Mesenchymal stem cell (in vitro differentiated cells and primary cell): Measurements from ENCODE around the gene PASD1.

Source experiments
- DNase-seq: peaks from one replicate; pipeline ENCODE4 v3.0.0-alpha.2; 2013
- H2AFZ ChIP-seq: one replicate; pipeline ENCODE4 v1.6.1; 2013; ENCODE audit warnings: low read depth, mild to moderate bottlenecking, control low read depth, inconsistent platforms, low read length, moderate library complexity
- H2AK5ac ChIP-seq: 2 replicates; pipeline ENCODE4 v1.6.1; 2013; ENCODE audit warnings: low read length, moderate library complexity, mild to moderate bottlenecking, inconsistent platforms; ENCODE audit not compliant: severe bottlenecking
- H2BK120ac ChIP-seq: one replicate; pipeline ENCODE4 v1.6.1; 2013; ENCODE audit warnings: low read depth, mild to moderate bottlenecking, inconsistent platforms, low read length, moderate library complexity
- H2BK12ac ChIP-seq, 2 experiments: one replicate each; pipeline ENCODE4 v1.6.1; 2013; ENCODE audit warnings: inconsistent platforms in 2 of 2, low read length in 2 of 2, mild to moderate bottlenecking in 2 of 2, moderate library complexity in 2 of 2, control low read depth in 1 of 2
- H2BK15ac ChIP-seq: one replicate; pipeline ENCODE4 v1.6.1; 2013; ENCODE audit warnings: mild to moderate bottlenecking, low read depth, inconsistent platforms; ENCODE audit not compliant: poor library complexity, severe bottlenecking
- H2BK5ac ChIP-seq: 2 replicates; pipeline ENCODE4 v1.6.1; 2013; ENCODE audit warnings: low read depth, mild to moderate bottlenecking, low read length, control low read depth, inconsistent platforms; ENCODE audit not compliant: poor library complexity, severe bottlenecking
- H3K14ac ChIP-seq, 2 experiments: one replicate each; pipeline ENCODE4 v1.6.1; 2013; ENCODE audit warnings: inconsistent platforms in 2 of 2, low read length in 2 of 2, control low read depth in 1 of 2, mild to moderate bottlenecking in 1 of 2, moderate library complexity in 1 of 2
- H3K18ac ChIP-seq, 2 experiments: one replicate each; pipeline ENCODE4 v1.6.1; 2013; ENCODE audit warnings: inconsistent platforms in 2 of 2, low read length in 2 of 2, control low read depth in 1 of 2, low read depth in 1 of 2, mild to moderate bottlenecking in 1 of 2
- H3K23ac ChIP-seq, 2 experiments: one replicate each; pipeline ENCODE4 v1.6.1; 2013; ENCODE audit warnings: inconsistent platforms in 2 of 2, low read length in 2 of 2, mild to moderate bottlenecking in 2 of 2, moderate library complexity in 2 of 2, control low read depth in 1 of 2
- H3K27ac ChIP-seq: 2 replicates; pipeline ENCODE4 v1.5.1; 2013; ENCODE audit warnings: mild to moderate bottlenecking, moderate library complexity, low read length, control low read depth, inconsistent platforms; ENCODE audit not compliant: poor library complexity, severe bottlenecking
- H3K27me3 ChIP-seq, 2 experiments: 2 replicates each; pipeline versions ENCODE4 v1.6.1 to v1.7.0; 2013; ENCODE audit warnings: low read length in 2 of 2, mild to moderate bottlenecking in 2 of 2, moderate library complexity in 2 of 2, control low read depth in 1 of 2, inconsistent platforms in 1 of 2; ENCODE audit not compliant: control insufficient read depth in 1 of 2, insufficient read depth in 1 of 2
- H3K36me3 ChIP-seq, 2 experiments: 2 replicates each; pipeline versions ENCODE4 v1.6.1 to v1.7.0; 2013; ENCODE audit warnings: low read length in 2 of 2, control low read depth in 1 of 2, inconsistent platforms in 1 of 2, low read depth in 1 of 2, mild to moderate bottlenecking in 1 of 2; ENCODE audit not compliant: insufficient read depth in 2 of 2, control insufficient read depth in 1 of 2
- H3K4ac ChIP-seq, 2 experiments: one replicate each; pipeline ENCODE4 v1.6.1; 2013; ENCODE audit warnings: inconsistent platforms in 2 of 2, low read length in 2 of 2, mild to moderate bottlenecking in 2 of 2, moderate library complexity in 2 of 2, control low read depth in 1 of 2, low read depth in 1 of 2
- H3K4me1 ChIP-seq: 2 replicates; pipeline ENCODE4 v1.6.1; 2013; ENCODE audit warnings: low read depth, low read length, control low read depth; ENCODE audit not compliant: control insufficient read depth, insufficient read depth
- H3K4me2 ChIP-seq: 2 replicates; pipeline ENCODE4 v1.6.1; 2013; ENCODE audit warnings: low read length, mild to moderate bottlenecking, inconsistent platforms; ENCODE audit not compliant: poor library complexity, severe bottlenecking
- H3K4me3 ChIP-seq, 2 experiments: 2 replicates each; pipeline versions ENCODE4 v1.5.1 to v1.7.0; 2013; ENCODE audit warnings: low read length in 2 of 2, mild to moderate bottlenecking in 2 of 2, control low read depth in 1 of 2, low read depth in 1 of 2; ENCODE audit not compliant: insufficient read depth in 1 of 2
- H3K79me1 ChIP-seq: replicated peaks from 2 replicates; pipeline ENCODE4 v1.6.1; 2013; ENCODE audit warnings: mild to moderate bottlenecking, control low read depth, low read length, inconsistent platforms; ENCODE audit not compliant: poor library complexity, severe bottlenecking
- H3K9ac ChIP-seq: 2 replicates; pipeline ENCODE4 v1.7.0; 2013; ENCODE audit warnings: mild to moderate bottlenecking, low read length, moderate library complexity
- H3K9me3 ChIP-seq: 2 replicates; pipeline ENCODE4 v1.7.0; 2013; ENCODE audit warnings: mild to moderate bottlenecking, low read length; ENCODE audit not compliant: control insufficient read depth
- H4K8ac ChIP-seq: one replicate; pipeline ENCODE4 v1.6.1; 2013; ENCODE audit warnings: inconsistent platforms, mild to moderate bottlenecking, low read length, moderate library complexity
- H4K91ac ChIP-seq: one replicate; pipeline ENCODE4 v1.6.1; 2013; ENCODE audit warnings: mild to moderate bottlenecking, low read length, inconsistent platforms
- WGBS: methylation state at CpG from one replicate; pipeline ENCODE4 v1.1.7; 2013; ENCODE audit warnings: mixed read lengths; 5-methylcytosine and 5-hydroxymethylcytosine counted together

Gene PASD1

GRCh38 chrX:151604931-151605330 is 41.5 kb downstream of the PASD1 start:
- no peak overlapping the region for H2AK5ac ChIP-seq
- no CpG with 5 or more reads among the region's 1 CpG for WGBS
- no peak overlapping the region for H2BK12ac ChIP-seq
- no peak overlapping the region for H3K18ac ChIP-seq
- H3K27me3 ChIP-seq, result peaks cover 0 to 17% of the 10 kb centered on the region in 2 experiments
- no peak overlapping the region for H2BK5ac ChIP-seq
- no peak overlapping the region for H3K23ac ChIP-seq
- no peaks in the 10 kb centered on the region for H3K79me1 ChIP-seq
- H3K14ac ChIP-seq, result no peak overlapping the region
- H3K9ac ChIP-seq, result no peak overlapping the region
- no peak overlapping the region for H3K27ac ChIP-seq
- H2AFZ ChIP-seq, result no peak overlapping the region
- H4K8ac ChIP-seq, result no peak overlapping the region
- H3K4ac ChIP-seq, result no peak overlapping the region
- H2BK15ac ChIP-seq, result no peak overlapping the region
- no peak overlapping the region for H3K4me2 ChIP-seq
- H4K91ac ChIP-seq, result no peak overlapping the region
- no peaks in the 10 kb centered on the region for H3K4me1 ChIP-seq
- H3K36me3 ChIP-seq, result no peaks in the 10 kb centered on the region
- H3K4me3 ChIP-seq, result no peak overlapping the region
- no peak for DNase-seq
- no peaks in the 10 kb centered on the region for H3K9me3 ChIP-seq
- H2BK120ac ChIP-seq, result no peak overlapping the region

DNA sequence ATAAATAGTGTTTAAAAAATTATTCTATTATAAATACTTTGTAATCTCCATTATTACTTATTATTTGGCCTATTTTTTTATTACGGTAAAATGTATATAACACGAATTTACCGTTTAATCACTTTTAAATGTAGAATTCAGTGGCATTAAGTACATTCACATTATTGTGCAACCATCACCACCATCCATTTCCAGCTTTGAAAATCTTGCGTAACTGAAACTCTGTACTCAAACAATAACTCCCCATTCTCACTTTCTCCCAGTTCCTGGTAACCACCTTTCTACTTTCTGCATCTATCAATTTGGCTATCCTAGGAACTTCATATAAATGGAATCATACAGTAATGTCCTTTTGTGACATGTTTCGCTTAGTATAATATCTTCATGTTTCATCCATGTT is 45.7 kb downstream of the PASD1 start:
- no peak overlapping the region for H3K4me3 ChIP-seq

DNA sequence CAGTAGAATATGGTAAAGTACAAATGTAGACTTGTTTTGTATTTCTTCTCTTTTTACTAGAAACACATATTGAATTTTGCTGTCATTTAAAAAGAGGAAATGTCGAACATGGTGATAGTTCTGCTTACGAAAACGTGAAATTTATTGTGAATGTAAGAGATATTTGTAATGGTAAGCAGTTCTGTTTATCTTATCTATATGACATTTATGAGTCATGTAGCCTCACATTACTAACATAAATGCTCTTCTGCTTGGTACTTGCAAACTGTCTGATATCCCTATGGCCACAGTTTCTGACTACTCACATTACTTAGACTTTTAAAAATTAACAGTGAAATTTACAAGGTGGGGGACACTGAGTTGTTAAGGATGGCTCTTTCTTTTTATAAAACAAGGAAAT is 57.9 kb downstream of the PASD1 start:
- Histone ChIP-seq H2BK5ac (no peak overlapping the region), H2AFZ (no peak overlapping the region), H3K4me1 (no peaks in the 10 kb centered on the region), H3K36me3 (no peaks in the 10 kb centered on the region), H2BK12ac (no peak overlapping the region), H2AK5ac (no peak overlapping the region), H4K8ac (no peak overlapping the region), H3K18ac (no peak overlapping the region), H3K14ac (no peak overlapping the region), H2BK15ac (no peak overlapping the region), H3K23ac (no peak overlapping the region), H3K9me3 (no peaks in the 10 kb centered on the region), H3K4me3 (no peak overlapping the region), H3K27ac (no peak overlapping the region), H3K27me3 (peaks cover 0 to 34% of the 10 kb centered on the region in 2 experiments), H4K91ac (no peak overlapping the region), H3K79me1 (no peaks in the 10 kb centered on the region), H3K4me2 (no peak overlapping the region), H3K4ac (no peak overlapping the region), H2BK120ac (no peak overlapping the region), H3K9ac (no peak overlapping the region)
- no CpG with 5 or more reads among the region's 3 CpGs for WGBS
- no peak for DNase-seq

More for the DNA sequence above, 45.7 kb downstream of the PASD1 start:
- no peak for DNase-seq
- WGBS, result 93% methylated on average over 4 of the region's 5 CpGs
- Histone ChIP-seq H4K8ac (no peak overlapping the region), H2BK15ac (no peak overlapping the region), H2AFZ (no peak overlapping the region), H3K27me3 (peaks cover 0 to 9% of the 10 kb centered on the region in 2 experiments), H3K27ac (no peak overlapping the region), H3K9me3 (no peaks in the 10 kb centered on the region), H4K91ac (no peak overlapping the region), H3K4me1 (no peaks in the 10 kb centered on the region), H2BK12ac (no peak overlapping the region), H3K4me2 (no peak overlapping the region), H3K18ac (no peak overlapping the region), H3K14ac (no peak overlapping the region), H2AK5ac (no peak overlapping the region), H3K9ac (no peak overlapping the region), H3K79me1 (no peaks in the 10 kb centered on the region), H3K23ac (no peak overlapping the region), H3K36me3 (no peaks in the 10 kb centered on the region), H2BK120ac (no peak overlapping the region), H3K4ac (no peak overlapping the region), H2BK5ac (no peak overlapping the region)

DNA sequence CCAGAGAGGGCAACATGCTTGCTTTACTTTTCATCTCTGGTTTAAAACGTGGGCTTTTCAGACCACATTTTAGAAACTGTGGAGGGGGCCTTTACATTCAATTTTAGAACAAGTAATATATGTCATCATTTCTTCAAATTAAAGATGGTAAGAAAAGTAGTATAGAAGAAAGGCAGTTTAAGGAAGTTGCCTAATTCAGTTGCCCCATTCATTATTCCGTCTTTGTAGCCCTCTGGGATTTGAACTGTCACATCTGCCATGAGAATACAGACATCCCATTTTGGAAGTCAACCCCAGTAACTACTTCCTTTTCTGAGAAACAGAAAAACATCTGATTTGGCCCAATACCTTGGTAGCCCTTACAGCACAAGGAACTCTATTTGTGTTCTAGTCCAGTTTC is 61.2 kb downstream of the PASD1 start:
- no peaks in the 10 kb centered on the region for H3K9me3 ChIP-seq
- H2AFZ ChIP-seq, result no peak overlapping the region
- H3K4me1 ChIP-seq, result no peaks in the 10 kb centered on the region
- H3K9ac ChIP-seq, result no peak overlapping the region
- no peak overlapping the region for H3K14ac ChIP-seq
- H2BK15ac ChIP-seq, result no peak overlapping the region
- WGBS, result 20% methylated on average over 1 of the region's 2 CpGs
- H3K36me3 ChIP-seq, result no peaks in the 10 kb centered on the region
- no peaks in the 10 kb centered on the region for H3K79me1 ChIP-seq
- H4K8ac ChIP-seq, result no peak overlapping the region
- H3K4me2 ChIP-seq, result no peak overlapping the region
- no peak overlapping the region for H2BK120ac ChIP-seq
- no peak overlapping the region for H2AK5ac ChIP-seq
- H3K18ac ChIP-seq, result no peak overlapping the region
- peaks cover 0 to 26% of the 10 kb centered on the region in 2 experiments for H3K27me3 ChIP-seq
- no peak for DNase-seq
- H3K4ac ChIP-seq, result no peak overlapping the region
- no peak overlapping the region for H3K23ac ChIP-seq
- H2BK12ac ChIP-seq, result no peak overlapping the region
- no peak overlapping the region for H3K4me3 ChIP-seq
- H3K27ac ChIP-seq, result no peak overlapping the region
- no peak overlapping the region for H2BK5ac ChIP-seq
- no peak overlapping the region for H4K91ac ChIP-seq
